ENCODE measurements around the gene DDA1. TPM values are rescaled to one million over a fixed set of nuclear protein-coding genes. Genes with fewer than 3 reads are reported as not detected.

DDA1 gene
- total and polyA plus RNA-seq, 2 of the 13 experiments (the other 11 are each of a cell fraction or from before 2014, with no cell fraction given): 24.5 to 26.0 TPM

DNA sequence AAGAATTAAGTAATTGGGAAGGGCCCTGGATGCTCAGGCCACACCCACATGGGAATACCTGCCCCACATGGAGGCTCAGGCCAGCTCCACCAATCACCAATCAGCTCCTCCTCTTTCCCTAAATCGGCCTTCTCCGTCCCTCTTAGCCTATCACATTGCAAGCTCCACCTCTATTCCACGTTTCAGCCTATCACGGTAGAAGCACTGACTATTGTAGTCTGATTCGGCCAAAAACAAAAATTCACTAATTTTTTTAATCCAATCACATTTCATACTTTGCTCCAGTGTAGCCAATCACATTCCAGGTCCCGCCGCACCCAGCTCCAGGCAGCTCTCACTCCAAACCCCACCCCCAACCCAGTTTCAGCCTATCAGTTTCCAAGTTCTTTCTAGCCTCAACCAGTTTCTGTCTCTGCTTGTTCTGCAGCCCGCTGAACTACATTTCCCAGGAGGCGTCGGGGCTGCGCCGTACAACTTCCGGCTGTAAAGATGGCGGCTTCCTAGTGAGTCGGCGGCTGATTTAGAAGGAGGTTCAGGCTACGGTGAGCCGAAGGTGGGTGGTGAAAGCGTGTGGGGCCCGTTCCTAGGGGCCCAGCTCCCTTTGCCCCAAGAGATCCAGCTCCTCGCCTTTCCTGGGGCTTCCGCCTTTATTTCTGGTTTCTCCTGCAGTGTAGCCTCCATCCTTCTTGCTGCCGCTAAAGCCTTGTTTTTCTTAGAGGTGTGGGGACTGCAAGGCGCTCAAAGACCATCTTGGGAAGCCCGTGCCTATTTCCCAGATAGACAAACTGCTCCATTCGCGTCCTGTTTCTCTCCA lies 42.2 kb upstream of the DDA1 start, which contains the start of gene BABAM1 (continued):
- TF ChIP-seq ZNF770 (CRISPR knock-in tag; IDR thresholded peaks at IDR 0.05): 0 out of 2 replicates have a peak, but pooled peaks have one; percentile 40
- no peak for TF ChIP-seq HOMEZ (CRISPR knock-in tag; IDR thresholded peaks at IDR 0.05; ENCODE audit: low read depth)
- peak; percentile 99 for TF ChIP-seq GATAD1 (CRISPR knock-in tag; IDR thresholded peaks at IDR 0.05)
- no peak for TF ChIP-seq MAFK (conservative IDR thresholded peaks at IDR 0.05 in 1 of 2, IDR thresholded peaks at IDR 0.05 in 1 of 2; ENCODE audit: low read length in 2 of 2)
- TF ChIP-seq, protein P1, sequence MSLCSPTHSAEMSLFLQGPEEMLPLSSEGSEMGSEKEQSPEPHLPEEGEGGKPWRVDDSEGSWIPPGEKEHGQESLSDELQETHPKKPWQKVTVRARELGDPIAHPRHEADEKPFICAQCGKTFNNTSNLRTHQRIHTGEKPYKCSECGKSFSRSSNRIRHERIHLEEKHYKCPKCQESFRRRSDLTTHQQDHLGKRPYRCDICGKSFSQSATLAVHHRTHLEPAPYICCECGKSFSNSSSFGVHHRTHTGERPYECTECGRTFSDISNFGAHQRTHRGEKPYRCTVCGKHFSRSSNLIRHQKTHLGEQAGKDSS (CRISPR knock-in tag; IDR thresholded peaks at IDR 0.05; ENCODE audit: borderline replicate concordance, low read depth): no peak
- peak; percentile 73 for TF ChIP-seq TEAD3 (CRISPR knock-in tag; optimal IDR thresholded peaks at IDR 0.05; ENCODE audit: borderline replicate concordance)
- TF ChIP-seq NR2F2 (IDR thresholded peaks at IDR 0.05; ENCODE audit: borderline replicate concordance, low read depth): peak; percentile 15; the same call in 1 of the 2 replicates
- TF ChIP-seq REST (IDR thresholded peaks at IDR 0.05; ENCODE audit: borderline replicate concordance in 1 of 2, low read depth in 1 of 2, low read length in 2 of 2): peak in 1 of 2 experiments; percentile 48; a peak in 1 of 4 replicates
- peak; percentile 45; the same call in 1 of the 2 replicates for TF ChIP-seq RXRB (CRISPR knock-in tag; IDR thresholded peaks at IDR 0.05; ENCODE audit: borderline replicate concordance)
- peak; percentile 53; the same call in 1 of the 2 replicates for TF ChIP-seq HDAC2 (CRISPR knock-in tag; IDR thresholded peaks at IDR 0.05)
- no peak for TF ChIP-seq REPIN1 (CRISPR knock-in tag; IDR thresholded peaks at IDR 0.05; ENCODE audit: borderline replicate concordance, low read depth)
- no peak for TF ChIP-seq NFATC3 (CRISPR knock-in tag; IDR thresholded peaks at IDR 0.05)
- peak; percentile 34; the same call in 1 of the 2 replicates for TF ChIP-seq ZNF510 (CRISPR knock-in tag; IDR thresholded peaks at IDR 0.05; ENCODE audit: low read depth)
- no peak for TF ChIP-seq ZIK1 (CRISPR knock-in tag; IDR thresholded peaks at IDR 0.05; ENCODE audit: borderline replicate concordance, low read depth)
- peak; percentile 80; the same call in 1 of the 2 replicates for TF ChIP-seq FOXK1 (CRISPR knock-in tag; IDR thresholded peaks at IDR 0.05; ENCODE audit: borderline replicate concordance, low read depth)
- no peak for TF ChIP-seq ATAD3A (CRISPR knock-in tag; IDR thresholded peaks at IDR 0.05)
- TF ChIP-seq, protein P2, sequence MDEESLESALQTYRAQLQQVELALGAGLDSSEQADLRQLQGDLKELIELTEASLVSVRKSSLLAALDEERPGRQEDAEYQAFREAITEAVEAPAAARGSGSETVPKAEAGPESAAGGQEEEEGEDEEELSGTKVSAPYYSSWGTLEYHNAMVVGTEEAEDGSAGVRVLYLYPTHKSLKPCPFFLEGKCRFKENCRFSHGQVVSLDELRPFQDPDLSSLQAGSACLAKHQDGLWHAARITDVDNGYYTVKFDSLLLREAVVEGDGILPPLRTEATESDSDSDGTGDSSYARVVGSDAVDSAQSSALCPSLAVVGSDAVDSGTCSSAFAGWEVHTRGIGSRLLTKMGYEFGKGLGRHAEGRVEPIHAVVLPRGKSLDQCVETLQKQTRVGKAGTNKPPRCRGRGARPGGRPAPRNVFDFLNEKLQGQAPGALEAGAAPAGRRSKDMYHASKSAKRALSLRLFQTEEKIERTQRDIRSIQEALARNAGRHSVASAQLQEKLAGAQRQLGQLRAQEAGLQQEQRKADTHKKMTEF (CRISPR knock-in tag; IDR thresholded peaks at IDR 0.05): peak; percentile 49; the same call in 1 of the 2 replicates
- TF ChIP-seq ZNF720 (CRISPR knock-in tag; IDR thresholded peaks at IDR 0.05): no peak
- TF ChIP-seq ZFX (CRISPR knock-in tag; IDR thresholded peaks at IDR 0.05; ENCODE audit: low read depth): peak; percentile 47; the same call in 1 of the 2 replicates
